NCI-H82 treated with DMSO at 0.1 percent for 48 hours (cell line): ENCODE measurements around the gene CXCR2.
"Not testable (repeated sequence)": the region's sequence is repeated elsewhere in the genome, so short reads cannot be mapped to it uniquely, and the experiment has no call there.

Source experiments
- DNase-seq: peaks from one replicate; lab custom pipeline; 2025; ENCODE audit not compliant: unreplicated experiment; lab: John Stamatoyannopoulos, UW

CXCR2 gene

DNA sequence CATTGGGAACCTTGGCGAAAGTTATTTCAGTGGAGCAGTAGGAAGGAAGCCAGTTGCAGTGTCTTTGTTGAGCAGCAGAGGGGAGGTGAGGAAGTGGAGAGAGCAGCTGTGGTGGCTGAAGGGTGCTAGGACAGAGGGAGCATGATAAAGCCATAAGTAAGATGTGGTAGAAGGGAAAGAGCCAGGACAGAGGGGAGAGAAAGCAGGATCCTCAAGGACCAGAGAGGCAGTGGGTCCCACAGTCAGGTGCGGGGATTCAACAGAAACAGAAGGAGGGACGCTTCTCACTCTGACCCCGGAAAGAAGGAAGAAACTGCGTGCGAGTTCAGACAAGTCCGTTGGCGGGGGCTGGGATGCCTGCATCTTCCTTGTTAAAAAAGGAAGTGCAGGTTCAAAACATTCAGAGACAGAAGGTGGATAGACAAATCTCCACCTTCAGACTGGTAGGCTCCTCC lies at the start of gene CXCR2:
TSS of gene CXCR2 (plus strand) at position 403 of the 455 bp plus-strand sequence. CDS start 8,774 bp downstream, outside the sequence.
- DNase-seq: no peak

DNA sequence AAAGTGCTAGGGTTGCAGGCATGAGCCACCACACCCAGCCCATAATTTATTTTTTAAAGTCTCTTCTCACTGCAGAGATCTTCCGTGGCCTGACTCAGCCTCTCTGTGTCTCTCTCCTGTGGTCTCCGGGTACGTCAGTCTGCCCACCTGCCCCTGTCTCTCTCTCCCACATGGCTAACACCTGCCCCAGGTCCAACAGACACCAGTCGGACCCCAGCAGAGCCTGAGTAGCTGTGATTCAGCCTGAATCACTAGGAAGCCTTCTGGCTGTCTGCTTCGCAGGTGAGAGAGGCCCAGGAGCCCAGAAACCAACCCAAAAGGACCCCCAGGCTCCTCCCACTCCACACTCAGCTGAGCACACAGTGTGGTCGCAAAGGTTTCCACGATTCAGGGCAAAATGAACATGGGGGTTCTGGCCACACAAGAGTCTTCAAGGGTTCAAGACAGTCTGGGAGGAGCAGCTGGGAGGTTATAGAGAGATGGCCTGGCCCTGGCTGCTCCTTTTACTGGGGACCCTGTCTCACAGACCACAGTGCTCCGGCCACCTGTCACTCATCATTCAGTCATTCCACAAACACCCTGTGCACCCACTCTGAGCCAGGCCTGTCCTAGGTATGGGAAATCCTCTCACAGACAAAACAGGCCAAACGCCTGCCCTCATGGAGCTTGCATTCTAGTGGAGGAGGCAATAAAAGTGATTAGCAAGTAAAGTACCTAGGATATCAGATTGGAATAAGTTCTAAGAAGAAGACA lies 48.2 kb upstream of the CXCR2 start:
- DNase-seq: no peak

DNA sequence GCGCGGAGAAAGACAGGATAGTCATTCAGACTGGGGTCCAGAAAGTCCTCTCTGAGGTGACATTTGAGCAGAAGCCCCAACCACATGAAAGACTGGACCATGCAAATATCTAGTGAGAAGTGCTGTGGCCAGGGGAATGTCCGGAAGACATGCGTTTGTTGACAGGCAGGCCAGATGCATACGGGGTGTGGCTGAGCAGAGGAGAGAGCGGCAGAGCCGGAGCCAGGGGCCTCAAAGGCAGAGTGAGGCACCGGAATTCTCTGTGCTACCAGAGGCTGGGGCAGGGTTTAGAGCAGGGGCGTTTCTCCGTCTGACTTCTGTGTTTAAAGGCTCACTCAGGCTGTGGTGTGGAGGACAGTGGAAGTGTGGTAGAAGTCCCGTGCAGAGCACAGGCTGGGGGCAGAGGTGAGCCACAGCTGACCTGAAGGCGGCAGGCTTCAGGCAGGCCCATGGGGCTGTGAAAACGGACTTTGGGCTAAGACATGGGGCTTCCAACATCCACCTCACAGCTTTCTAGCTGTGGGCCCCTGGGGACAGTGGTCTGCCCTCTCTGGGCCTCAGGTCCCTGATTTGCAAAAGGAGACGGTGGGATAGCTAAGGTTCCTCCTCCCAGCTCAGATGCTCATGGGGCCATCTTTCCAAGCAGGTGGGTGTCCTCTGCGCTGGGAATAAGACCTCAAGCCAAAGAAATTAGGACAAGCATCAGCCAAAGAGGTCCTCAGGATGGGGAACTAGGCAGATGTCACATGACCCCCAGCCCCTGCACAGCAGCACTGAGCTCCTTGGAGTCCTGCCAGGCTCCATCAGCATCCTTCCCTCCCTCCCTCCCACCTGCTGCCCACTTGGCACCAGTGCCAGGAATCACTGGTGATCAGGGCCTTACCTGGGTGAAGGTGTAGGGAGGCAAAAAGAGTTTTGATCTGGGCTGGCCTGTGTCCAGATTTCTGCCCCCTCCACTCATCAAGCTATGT lies 45.6 kb upstream of the CXCR2 start:
- DNase-seq: no peak

DNA sequence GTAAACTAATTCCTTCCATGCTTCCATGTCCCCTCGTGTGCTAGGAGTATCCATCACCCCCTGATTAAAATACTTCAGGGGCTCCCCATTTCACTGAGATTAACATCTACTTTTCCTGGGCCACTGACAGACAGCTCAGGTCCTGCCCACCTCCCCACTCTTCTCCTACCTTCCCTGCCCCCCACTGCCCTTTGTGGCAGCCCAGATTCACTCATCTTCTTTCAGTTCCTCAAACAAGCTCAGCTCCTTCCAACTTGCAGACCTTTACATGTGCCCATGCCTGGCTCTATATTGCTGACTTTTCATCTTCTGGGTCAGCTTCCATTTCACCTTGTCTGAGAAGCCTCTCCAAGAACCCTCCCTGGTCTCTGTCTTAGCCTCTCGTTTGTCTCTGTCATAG lies 44.8 kb upstream of the CXCR2 start:
- DNase-seq: no peak

DNA sequence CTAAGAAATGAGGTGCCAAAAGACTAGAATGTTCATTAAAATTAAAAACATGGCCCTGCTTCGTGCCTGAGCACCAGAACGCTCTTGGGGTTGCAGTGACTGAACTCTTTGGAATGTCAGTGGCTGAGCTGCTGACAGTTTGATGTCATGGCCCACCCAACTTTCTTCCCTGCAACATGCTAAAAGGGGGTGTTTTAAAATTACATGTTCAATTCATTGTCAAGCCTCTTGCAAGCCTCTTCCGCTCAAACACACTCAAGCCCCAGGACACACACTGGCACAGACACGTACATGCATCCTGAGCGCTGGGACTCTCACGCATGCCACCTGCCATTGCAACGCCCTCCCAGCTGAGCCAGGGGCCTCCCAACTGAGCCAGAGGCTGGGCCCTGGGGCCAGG lies 44.1 kb upstream of the CXCR2 start:
- no peak for DNase-seq

DNA sequence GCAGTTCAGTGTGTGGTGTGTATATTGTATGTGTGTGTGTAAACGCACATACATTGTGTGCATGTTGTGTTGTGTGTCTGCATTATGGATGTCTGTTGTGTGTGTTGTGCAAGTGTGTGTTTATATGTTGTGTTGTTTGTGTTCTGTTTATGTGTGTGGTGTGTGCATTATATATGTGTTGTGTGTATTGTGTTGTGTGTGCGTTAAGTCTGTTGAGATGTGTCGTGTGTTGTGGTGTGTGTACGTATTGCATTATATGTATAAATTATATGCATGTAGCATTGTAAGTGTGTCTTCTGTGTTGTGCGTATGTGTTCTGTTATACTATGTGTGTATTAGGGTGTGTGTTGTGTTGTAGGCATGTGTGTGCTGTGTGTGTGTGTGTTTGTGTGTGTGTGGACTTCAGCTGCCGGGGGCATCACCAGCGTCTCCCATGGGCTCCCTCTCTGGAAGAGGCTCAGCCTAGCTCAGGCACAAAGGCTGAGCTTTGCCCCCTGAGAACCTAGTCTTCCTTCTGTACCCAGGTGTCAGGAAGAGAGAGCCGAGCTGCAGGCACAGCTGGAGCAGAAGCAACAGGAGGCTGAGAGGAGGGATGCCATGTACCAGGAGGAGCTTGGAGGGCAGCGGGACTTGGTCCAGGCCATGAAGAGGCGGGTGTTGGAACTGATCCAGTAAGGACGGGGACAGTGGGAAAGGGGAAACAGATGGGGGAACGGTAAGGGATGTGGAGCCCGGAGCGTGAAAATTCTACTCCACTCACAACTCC lies 43.1 kb upstream of the CXCR2 start:
- DNase-seq: no peak

DNA sequence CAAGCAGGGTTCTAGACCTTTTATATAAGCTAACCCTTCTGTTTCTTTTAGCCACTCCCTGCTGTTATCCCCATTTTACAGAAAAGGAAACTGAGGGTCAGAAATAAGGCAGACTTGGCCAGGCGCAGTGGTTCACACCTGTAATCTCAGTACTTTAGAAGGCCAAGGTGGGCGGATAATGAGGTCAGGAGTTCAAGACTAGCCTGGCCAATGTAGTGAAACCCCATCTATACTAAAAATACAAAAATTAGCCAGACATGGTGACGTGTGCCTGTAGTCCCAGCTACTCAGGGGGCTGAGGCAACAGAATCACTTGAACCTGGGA lies 42.5 kb upstream of the CXCR2 start:
- DNase-seq: no peak

DNA sequence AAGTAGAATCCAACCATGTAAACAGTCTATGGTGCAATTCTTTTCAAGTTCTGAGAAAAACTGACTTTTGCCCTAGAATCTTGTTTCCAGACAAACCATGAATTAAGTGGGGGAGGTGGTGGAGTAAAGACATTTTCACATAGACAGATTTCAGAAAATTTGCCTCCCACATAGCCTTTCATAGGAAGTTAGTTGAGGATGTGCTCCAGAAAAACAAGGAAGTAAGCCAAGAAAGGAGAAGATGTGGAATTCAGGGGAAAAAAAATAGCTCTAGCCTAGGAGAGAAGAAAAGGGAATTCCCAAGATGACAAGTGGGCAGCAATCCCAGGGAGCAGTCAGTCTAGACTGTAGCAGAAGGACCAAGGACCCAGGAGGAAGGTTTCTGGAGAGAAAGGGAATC lies 39.4 kb upstream of the CXCR2 start:
- no peak for DNase-seq

DNA sequence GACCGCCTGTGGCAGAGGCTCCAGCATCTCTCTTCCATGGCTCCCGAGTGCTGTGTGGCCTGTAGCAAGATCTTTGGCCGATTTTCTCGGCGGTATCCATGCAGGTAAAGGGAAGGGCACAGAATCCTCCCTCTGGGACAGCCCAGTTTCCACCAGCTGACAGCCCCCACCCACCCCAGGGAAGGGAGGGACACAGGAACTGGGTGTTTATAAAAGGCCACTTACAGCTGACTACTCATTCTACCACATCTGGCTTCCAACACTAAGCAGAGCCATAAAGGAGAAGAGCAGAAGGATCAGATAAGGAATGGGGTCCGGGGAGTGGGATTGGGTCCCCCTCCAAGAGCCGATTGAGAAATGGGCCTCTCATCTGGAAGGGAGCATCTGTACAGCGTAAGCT lies 36.6 kb upstream of the CXCR2 start:
- no peak for DNase-seq

DNA sequence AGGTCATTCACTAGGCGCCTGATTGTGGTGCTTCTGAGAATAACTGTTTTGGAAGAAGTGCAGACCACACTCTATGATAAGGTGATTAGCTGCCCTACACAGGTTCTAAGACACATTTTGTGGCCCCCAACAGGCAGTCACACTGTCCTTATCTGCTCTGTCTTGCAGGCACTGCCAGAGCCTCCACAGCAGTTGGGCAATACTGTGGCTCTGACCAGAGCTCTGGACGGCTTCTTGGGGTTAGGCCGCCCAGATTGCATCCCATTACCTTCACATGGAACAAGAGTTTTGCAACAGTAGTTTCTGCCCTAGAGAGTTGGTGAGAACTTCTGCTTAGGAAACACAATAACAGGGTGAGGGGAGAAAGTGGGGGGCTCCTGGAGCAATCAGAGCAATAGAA lies 34.1 kb upstream of the CXCR2 start:
- DNase-seq: no peak

DNA sequence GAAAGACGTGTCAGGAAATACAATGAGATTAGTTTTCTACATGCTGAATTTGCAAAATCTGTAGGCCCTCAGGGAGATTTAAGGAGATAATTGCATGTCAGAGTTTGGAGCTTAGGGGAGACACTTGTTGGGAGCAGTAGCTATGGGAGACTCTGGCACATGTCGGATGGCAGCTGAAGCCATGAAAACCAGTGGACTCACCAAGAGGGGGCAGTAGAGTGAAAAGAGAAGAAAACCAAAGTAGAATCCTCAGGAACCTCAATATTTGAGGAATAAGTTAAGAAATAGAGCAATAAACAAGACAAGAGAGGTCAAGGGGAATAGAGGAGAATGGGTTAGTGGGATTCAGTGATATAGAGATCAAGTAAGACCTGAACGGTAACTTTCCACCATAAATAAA lies 31.9 kb upstream of the CXCR2 start:
- DNase-seq: no peak

DNA sequence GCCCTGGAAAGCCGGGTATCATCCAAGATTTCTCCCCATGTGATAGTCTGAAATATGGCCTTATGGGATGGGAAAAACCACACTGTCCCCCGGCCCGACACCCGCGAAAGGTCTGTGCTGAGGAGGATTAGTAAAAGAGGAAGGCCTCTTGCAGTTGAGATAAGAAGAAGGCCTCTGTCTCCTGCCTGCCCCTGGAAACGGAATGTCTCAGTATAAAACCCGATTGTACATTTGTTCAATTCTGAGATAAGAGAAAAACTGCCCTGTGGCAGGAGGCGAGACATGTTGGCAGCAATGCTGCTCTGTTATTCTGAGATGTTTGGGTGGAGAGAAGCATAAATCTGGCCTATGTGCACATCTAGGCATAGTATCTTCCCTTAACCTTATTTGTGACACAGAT lies 30.0 kb upstream of the CXCR2 start:
- DNase-seq: no peak

DNA sequence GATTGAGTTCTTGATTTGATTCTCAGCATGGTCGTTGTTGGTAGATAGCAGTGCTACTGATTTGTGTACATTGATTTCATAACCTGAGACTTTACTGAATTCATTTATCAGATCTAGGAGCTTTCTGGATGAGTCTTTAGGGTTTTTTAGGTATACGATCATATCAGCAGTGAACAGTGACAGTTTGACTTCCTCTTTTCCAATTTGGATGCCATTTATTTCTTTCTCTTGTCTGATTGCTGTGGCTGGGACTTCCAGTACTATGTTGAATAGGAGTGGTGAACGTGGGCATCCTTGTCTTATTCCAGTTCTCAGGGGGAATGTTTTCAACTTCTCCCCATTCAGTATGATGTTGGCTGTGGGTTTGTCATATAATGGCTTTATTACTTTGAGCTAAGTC lies 27.9 kb upstream of the CXCR2 start:
- DNase-seq: no peak

DNA sequence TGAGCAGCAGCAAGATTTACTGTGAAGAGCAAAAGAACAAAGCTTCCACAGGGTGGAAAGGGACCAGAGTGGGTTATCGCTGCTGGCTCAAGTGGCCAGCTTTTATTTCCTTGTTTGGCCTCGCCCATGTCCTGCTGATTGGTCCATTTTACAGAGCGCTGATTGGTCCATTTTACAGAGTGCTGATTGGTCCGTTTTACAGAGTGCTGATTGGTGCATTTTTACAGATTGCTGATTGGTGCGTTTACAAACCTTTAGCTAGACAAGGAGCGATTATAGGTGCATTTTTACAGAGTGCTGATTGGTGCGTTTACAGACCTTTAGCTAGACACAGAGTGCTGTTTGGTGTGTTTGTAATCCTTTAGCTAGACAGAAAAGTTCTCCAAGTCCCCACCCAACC lies 17.0 kb upstream of the CXCR2 start:
- DNase-seq: not testable (repeated sequence)

DNA sequence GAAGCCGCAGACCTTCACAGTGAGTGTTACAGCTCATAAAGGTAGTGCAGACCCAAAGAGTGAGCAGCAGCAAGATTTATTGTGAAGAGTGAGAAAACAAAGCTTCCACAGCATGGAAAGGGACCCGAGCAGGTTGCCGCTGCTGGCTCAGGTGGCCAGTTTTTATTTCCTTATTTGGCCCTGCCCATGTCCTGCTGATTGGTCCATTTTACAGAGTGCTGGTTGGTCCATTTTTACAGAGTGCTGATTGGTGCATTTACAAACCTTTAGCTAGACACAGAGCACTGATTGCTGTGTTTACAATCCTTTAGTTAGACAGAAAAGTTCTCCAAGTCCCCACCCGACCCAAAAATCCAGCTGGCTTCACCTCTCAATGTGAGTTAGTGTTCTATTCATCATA lies 4.0 kb upstream of the CXCR2 start:
- not testable (repeated sequence) for DNase-seq

DNA sequence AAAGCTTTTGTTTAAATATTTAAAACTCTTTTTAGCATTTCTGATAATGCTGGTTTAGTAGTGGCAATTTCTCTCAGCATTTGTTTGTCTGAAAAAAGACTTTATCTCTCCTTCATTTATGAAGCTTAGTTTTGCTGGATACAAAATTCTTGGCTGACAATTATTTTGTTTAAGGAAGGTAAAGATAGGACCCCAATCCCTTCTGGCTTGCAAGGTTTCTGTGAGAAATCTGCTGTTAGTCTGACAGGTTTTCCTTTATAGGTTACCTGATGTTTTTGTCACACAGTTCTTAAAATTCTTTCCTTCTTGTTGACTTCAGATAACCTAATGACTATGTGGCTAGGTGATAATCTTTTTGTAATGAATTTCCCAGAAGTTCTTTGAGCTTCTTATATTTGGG lies 3.5 kb upstream of the CXCR2 start:
- not testable (repeated sequence) for DNase-seq

DNA sequence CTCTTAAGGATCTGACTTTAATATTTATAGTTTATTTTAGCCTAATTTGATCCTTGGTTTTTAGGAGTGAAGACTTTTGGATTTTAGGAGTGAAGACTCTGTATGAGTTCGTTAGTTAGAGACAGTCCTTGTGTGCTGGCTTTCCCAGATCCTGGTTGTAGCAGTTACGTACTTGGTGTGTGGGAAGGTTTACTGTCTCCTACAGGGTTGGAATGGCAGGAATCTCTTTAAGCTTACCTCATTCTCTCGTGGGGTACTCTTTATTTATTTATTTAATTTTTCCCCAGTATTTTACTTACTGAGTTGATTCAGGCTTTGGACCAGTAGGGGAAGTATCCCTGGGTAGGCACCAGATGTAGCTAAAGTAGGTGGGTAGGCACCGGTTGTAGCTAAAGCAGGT lies 1.8 kb upstream of the CXCR2 start:
- no peak for DNase-seq

DNA sequence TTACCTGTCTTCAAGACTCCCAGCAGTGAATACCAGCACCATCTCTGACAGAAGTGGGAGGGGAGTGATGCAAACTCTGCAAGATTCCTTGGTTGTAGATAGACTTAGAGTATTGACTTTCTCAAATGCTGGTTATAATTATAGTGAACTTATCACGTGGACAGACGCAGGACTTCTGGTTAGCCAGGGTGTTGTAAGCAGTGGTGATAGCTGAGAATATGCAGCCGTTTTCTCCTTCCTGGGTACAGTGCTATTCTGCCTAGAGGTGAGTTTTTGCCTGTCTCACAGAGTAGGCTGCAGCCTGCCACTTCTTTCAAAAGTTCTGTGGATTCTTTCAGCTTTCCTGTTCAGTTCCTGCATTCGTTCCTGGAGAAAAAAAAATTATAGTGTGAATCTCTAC lies 733 bp upstream of the CXCR2 start:
- DNase-seq: no peak

DNA sequence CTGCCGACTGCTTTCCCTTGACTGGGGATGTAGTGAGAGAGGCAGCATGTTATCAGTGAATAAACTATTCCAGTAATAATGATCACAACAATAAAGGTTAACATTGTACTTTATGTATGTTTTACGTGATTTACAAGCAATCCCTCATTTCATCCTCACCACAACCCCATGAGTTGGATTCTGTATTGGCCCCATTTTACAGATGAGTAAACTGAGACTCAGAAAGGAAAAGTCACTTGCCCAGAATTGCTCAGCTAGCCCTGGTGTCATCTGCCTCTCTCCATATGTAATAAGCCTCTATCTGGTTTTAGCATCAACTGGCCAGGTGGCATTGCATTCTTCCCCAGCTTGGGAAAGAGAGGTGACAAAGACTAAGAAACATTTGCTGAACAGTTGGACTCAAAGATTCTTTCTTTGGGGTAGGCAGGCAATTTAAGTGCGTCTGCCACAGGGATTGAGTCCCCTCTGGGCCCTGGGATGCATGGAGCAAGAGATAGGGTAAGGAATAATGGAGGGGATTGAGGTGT lies 2.2 kb downstream of the CXCR2 start:
- no peak for DNase-seq

DNA sequence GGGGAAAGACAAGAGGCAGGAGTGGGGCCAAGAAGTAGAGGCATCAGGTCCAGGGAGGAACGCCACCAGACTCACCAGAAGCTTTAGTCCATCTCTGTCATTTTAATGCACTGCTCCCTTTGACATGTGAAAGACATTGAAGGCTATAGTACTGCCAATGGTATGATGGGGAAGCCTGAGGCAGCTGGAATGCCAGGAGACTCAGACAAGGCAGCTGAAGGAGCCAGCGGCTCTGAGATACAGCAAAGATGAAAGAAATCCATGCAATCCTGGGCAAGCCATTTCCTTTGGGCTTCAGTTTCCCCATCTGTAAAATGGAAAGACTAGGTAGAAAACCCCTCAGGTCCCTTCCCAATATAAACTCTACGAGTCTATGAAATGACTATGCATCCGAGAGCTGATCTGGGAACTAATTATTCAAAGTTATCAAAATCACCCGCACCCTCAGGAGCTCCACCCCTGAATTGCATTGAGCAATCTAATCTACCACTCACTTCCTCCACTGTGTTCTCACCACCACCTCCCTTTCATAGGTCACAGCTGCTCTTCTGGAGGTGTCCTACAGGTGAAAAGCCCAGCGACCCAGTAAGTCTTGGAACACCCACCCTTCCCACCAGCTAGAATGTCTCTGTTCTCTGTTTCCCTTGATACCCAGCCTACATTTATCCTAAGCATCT lies 3.1 kb downstream of the CXCR2 start:
- DNase-seq: no peak
